GM12878 (cell line): Measurements from ENCODE around the gene FXYD7. TPM values are rescaled to one million over a fixed set of nuclear protein-coding genes. Genes with fewer than 3 reads are reported as not detected.

Experiments used
- ATAC-seq: fragments of 200-7000 bp; cut with Tn5 transposase; 3 replicates; pipeline ENCODE4 v1.9.1; 2020; ENCODE audit warnings: mild to moderate bottlenecking, moderate library complexity
- BruUV-seq: library from RNA; stranded (reverse); fragments of 400-500 nt; replicated peaks from 2 replicates; lab custom pipeline; 2021; lab: Mats Ljungman, UMichigan
- CTCF ChIA-PET: fragments of 300-600 bp; sonication (Branson Sonifier 250); formaldehyde crosslinking; extraction: SDS; loops from one replicate; lab custom pipeline; 2021; ENCODE audit warnings: inconsistent platforms; lab: Yijun Ruan, JAX
- POLR2A ChIA-PET: fragments of 350-600 bp; formaldehyde crosslinking; extraction: SDS; loops from one replicate; lab custom pipeline; 2021; ENCODE audit warnings: inconsistent platforms; lab: Charles Lee
- RAD21 ChIA-PET: fragments of 300-600 bp; sonication (Branson Sonifier 250); formaldehyde crosslinking; loops from one replicate; lab custom pipeline; 2023; ENCODE audit warnings: antibody characterized with exemption; ENCODE audit not compliant: unreplicated experiment; lab: Charles Lee
- SMC1A ChIA-PET: fragments of 300-600 bp; sonication (Branson Sonifier 250); formaldehyde crosslinking; loops from one replicate; lab custom pipeline; 2023; ENCODE audit not compliant: unreplicated experiment, uncharacterized antibody; lab: Charles Lee
- DNase-seq: peaks from one replicate; pipeline ENCODE4 v3.0.0-alpha.2; 2011; ENCODE audit warnings: low read depth, low spot score
- FAIRE-seq: peaks from 3 replicates; lab custom pipeline; 2011; peaks lifted over from hg19 to GRCh38; lab: Jason Lieb, UNC
- H2AFZ ChIP-seq: 2 replicates; pipeline ENCODE4 v1.6.0; 2011; ENCODE audit warnings: low read depth, low read length, control low read depth; ENCODE audit not compliant: control insufficient read depth
- H3K27ac ChIP-seq: 2 replicates; pipeline ENCODE4 v1.5.1; 2011; ENCODE audit warnings: control low read depth; ENCODE audit not compliant: control insufficient read depth, insufficient read depth
- H3K27me3 ChIP-seq, 2 experiments: replicated peaks in 1 of 2; 2 replicates each; pipeline versions ENCODE4 v1.6.0 to v1.6.1; 2011; ENCODE audit warnings: low read length in 1 of 2; ENCODE audit not compliant: control insufficient read depth in 2 of 2, insufficient read depth in 2 of 2
- H3K36me3 ChIP-seq, 2 experiments: 2 replicates each; pipeline ENCODE4 v1.5.1; 2011; ENCODE audit warnings: low read length in 1 of 2; ENCODE audit not compliant: control insufficient read depth in 2 of 2, insufficient read depth in 2 of 2
- H3K4me1 ChIP-seq: 2 replicates; pipeline ENCODE4 v1.6.1; 2011; ENCODE audit warnings: mild to moderate bottlenecking, low read length, moderate library complexity, mixed read lengths; ENCODE audit not compliant: control insufficient read depth, insufficient read depth
- H3K4me2 ChIP-seq: 2 replicates; pipeline ENCODE4 v1.6.0; 2011; ENCODE audit warnings: control low read depth; ENCODE audit not compliant: control insufficient read depth, insufficient read depth
- H3K4me3 ChIP-seq: fragments of 200-600 bp; sonication (generic); 2 replicates; pipeline ENCODE4 v1.5.1; 2016
- H3K79me2 ChIP-seq: 2 replicates; pipeline ENCODE4 v1.6.0; 2011; ENCODE audit warnings: low read length; ENCODE audit not compliant: control insufficient read depth, insufficient read depth
- H3K9ac ChIP-seq: 2 replicates; pipeline ENCODE4 v1.8.0; 2011; ENCODE audit warnings: low read length, control low read depth, mixed read lengths; ENCODE audit not compliant: control insufficient read depth, insufficient read depth
- H3K9me3 ChIP-seq: replicated peaks from 3 replicates; pipeline ENCODE4 v1.5.1; 2011; ENCODE audit warnings: mild to moderate bottlenecking, low read length; ENCODE audit not compliant: control insufficient read depth, insufficient read depth
- H4K20me1 ChIP-seq: 2 replicates; pipeline ENCODE4 v1.6.0; 2011; ENCODE audit not compliant: control insufficient read depth, insufficient read depth
- BRCA1 ChIP-seq: IDR thresholded peaks from 2 replicates; pipeline ENCODE4 v1.6.1; 2011; ENCODE audit warnings: low read depth, low read length, improper control_type of control experiment
- CBX5 ChIP-seq: sonication (generic); IDR thresholded peaks from 2 replicates; pipeline ENCODE4 v1.6.1; 2016; ENCODE audit warnings: low read depth, moderate library complexity, mild to moderate bottlenecking, inconsistent platforms
- POLR2AphosphoS5 ChIP-seq: IDR thresholded peaks from 2 replicates; pipeline ENCODE4 v1.6.1; 2011; ENCODE audit warnings: mild to moderate bottlenecking, low read length, inconsistent platforms
- TBL1XR1 ChIP-seq: IDR thresholded peaks from 2 replicates; pipeline ENCODE4 v1.6.1; 2012; ENCODE audit warnings: low read depth, low read length, improper control_type of control experiment
- WGBS: methylation state at CpG from one replicate; pipeline ENCODE4 v1.1.6; 2016; ENCODE audit warnings: low lambda C conversion rate; ENCODE audit not compliant: insufficient replicate concordance, insufficient coverage; ENCODE audit errors: missing lambda C conversion rate; 5-methylcytosine and 5-hydroxymethylcytosine counted together
- in situ Hi-C: fragments of 300-500 bp; cut with MboI; formaldehyde crosslinking; loops from 9 replicates; pipeline ENCODE4 v1.14.3; 2018; ENCODE audit warnings: mixed read lengths
- intact Hi-C: fragments of 100-400 bp; cut with micrococcal nuclease; formaldehyde crosslinking; loops from one replicate; pipeline ENCODE4 v1.14.2; 2022; ENCODE audit not compliant: unreplicated experiment
- polyA plus RNA-seq, 11 experiments: library from polyadenylated mRNA; depleted of rRNA in 4 of 11; unstranded in 6 of 11; stranded (reverse) in 5 of 11; fragments of >200 nt; fragmentation: Nextera tagmentation in 4 of 11; fragmentation: Illumina TruSeq in 1 of 11; extraction: Ambion mirVana in 4 of 11; extraction: Trizol in 1 of 11; gene quantifications; 1 replicate in 1 of 11; 2 replicates in 10 of 11; pipeline versions ENCODE4 v1.2.1 to v1.2.3, GENCODE V29; 2011 to 2016; ENCODE audit warnings: inconsistent platforms in 2 of 11, missing spikeins in 2 of 11, low read depth in 1 of 11
- total RNA-seq, 4 experiments: library from RNA; depleted of rRNA in 3 of 4; stranded (reverse); fragments of >200 nt in 3 of 4; fragmentation: Illumina TruSeq in 1 of 4; extraction: Trizol in 1 of 4; gene quantifications; 2 replicates each; pipeline versions ENCODE4 v1.2.1 to v1.2.3, GENCODE V29; 2013 to 2021
- TF ChIP-seq, protein P1 (sequence below): fragments of 450-650 bp; IDR thresholded peaks from 2 replicates; pipeline ENCODE4 v1.6.1; 2018; ENCODE audit warnings: borderline replicate concordance, mild to moderate bottlenecking; ENCODE audit not compliant: partially characterized antibody

Gene FXYD7
- total and polyA plus RNA-seq, 10 of the 15 experiments (the other 5 are each of a cell fraction or from before 2014, with no cell fraction given): 0.07 to 0.28 (median 0.12) TPM; not detected in 7

DNA sequence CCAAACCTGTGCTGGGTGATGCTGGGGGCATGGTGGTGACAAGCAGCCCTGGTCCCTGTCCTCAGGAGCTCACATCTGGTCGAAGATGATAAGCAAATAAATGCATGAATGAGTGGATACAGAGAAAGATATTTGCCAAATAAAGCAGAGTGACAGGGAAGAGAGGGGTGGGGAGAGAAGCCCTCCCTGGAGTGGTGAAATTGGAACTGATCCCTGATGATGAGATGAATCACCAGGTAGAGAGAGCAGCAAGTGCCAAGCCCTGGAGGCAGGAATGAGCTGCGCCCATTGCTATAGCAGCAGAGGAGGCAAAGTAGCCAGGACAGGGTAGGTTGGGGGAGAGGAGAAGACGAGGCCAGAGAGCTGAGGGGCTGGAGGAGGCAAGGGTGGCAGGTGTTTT lies 25.1 kb downstream of the FXYD7 start:
- no peak for TF ChIP-seq BRCA1
- TF ChIP-seq POLR2AphosphoS5: no peak
- no peak for TF ChIP-seq TBL1XR1
- TF ChIP-seq, protein P1, sequence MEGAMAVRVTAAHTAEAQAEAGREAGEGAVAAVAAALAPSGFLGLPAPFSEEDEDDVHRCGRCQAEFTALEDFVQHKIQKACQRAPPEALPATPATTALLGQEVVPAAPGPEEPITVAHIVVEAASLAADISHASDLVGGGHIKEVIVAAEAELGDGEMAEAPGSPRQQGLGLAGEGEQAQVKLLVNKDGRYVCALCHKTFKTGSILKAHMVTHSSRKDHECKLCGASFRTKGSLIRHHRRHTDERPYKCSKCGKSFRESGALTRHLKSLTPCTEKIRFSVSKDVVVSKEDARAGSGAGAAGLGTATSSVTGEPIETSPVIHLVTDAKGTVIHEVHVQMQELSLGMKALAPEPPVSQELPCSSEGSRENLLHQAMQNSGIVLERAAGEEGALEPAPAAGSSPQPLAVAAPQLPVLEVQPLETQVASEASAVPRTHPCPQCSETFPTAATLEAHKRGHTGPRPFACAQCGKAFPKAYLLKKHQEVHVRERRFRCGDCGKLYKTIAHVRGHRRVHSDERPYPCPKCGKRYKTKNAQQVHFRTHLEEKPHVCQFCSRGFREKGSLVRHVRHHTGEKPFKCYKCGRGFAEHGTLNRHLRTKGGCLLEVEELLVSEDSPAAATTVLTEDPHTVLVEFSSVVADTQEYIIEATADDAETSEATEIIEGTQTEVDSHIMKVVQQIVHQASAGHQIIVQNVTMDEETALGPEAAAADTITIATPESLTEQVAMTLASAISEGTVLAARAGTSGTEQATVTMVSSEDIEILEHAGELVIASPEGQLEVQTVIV: no peak
- TF ChIP-seq CBX5: no peak
- ChIA-PET SMC1A (interaction anchor here (1.2 kb wide), 1 partner anchor 27 kb away, joined by 3 read pairs; no protein-coding TSS in a partner anchor), POLR2A (interaction anchor here (0.6 to 0.8 kb wide), 4 partner anchors 12 to 221 kb away, joined by 3 to 6 read pairs (median 4); partner anchors contain the start of gene FXYD5), RAD21 (no interaction called here), CTCF (no interaction called here)
- H3K27me3 ChIP-seq: no peaks in the 10 kb centered on the region
- 84% methylated on average over 3 of the region's 3 CpGs for WGBS
- DNase-seq (no peak), ATAC-seq (no peak), FAIRE-seq (no peak)
- H3K36me3 ChIP-seq: peaks cover 24 to 34% of the 10 kb centered on the region in 2 experiments
- H3K27ac ChIP-seq: no peak overlapping the region
- no peak overlapping the region for H2AFZ ChIP-seq
- H3K9ac ChIP-seq: no peak overlapping the region
- H3K4me2 ChIP-seq: no peak overlapping the region
- H3K4me3 ChIP-seq: no peak overlapping the region
- in situ Hi-C loops (no loop called here), intact Hi-C loops (no loop called here)
- H3K79me2 ChIP-seq: no peaks in the 10 kb centered on the region
- peaks cover 34% of the 10 kb centered on the region for H3K9me3 ChIP-seq
- H4K20me1 ChIP-seq: no peaks in the 10 kb centered on the region
- peaks cover 11% of the 10 kb centered on the region; the same call in 1 of the 2 replicates for H3K4me1 ChIP-seq
- no TSS peak for BruUV-seq
